Stimulated activated CD4-positive, alpha-beta T cell treated with anti-CD3 and anti-CD28 coated beads, Interleukin-2, amount 100 ng/mL, for 4 hours (primary cell): Measurements from ENCODE around the gene CDO1.

Source experiments
- DNase-seq: peaks from one replicate; pipeline ENCODE4 v3.0.0-alpha.2; 2020; ENCODE audit warnings: low read depth

Gene CDO1

DNA sequence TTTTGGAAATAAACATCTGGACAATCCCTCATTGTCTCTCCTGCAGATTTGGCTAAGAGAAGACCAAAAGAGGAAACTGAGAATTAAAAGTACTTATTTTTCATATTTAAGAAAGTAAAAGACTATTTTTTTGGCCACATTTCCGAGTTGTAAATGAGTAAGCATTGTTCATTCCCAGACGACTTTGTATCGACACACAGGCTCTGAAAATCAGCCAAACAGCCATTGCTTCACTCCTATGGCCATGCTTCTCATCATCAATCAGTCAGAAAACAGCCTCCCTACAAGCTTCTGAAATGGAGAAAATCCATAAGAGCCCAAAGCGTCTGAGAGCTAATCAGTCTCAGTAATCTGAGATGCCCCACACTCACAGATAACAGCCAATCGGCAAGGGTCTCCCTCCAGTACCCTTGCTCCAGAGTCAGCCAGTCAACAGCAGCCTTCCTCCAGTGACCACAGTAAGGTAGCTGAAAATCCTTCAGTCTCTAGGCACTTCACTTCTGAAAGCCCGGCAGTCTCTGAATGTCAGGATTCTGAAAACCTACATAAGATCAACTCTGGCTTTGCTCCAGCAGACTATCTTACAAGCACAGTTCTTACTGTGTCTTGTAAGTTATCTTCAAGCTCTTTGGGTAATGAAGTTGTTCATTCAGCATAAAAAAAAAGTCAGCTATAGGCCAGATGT lies 30.9 kb downstream of the CDO1 start:
- no peak for DNase-seq

DNA sequence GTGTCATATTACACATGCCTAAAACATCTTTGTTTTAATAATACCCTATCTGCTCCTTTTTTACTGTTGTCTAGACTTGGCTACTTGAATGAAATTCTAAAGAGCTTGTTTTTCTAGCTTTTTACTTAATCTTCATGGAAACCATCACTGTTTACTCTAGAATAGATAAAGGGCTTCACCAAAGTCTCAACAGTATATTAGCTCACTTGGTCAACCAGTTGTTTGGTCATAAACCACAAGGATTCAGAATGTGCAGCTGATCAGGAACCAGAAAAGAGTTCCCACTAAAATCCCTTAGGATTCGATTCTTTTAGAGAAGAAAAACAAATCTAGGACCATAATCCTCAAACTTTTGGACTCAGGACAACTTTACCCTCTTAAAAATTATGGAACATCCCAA lies 38.0 kb downstream of the CDO1 start:
- no peak for DNase-seq

DNA sequence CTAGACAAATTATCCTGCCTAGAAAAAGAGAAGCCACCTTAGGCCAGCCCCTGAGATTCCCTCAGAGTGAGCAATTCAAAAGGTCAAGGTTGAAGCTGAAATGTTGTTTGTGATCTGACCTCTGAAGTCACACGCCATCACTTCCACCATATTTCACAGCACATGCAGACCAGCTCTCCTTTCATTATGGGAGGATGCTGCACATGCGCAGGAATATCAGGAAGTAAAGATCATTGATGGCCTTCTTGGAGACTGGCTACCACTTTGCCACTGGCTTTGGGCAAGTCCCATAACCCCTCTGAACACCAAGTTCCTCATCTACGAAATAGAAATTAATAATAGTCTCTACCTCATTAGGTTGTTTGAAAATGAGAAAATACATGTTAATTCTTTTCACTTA lies 39.5 kb downstream of the CDO1 start:
- no peak for DNase-seq

DNA sequence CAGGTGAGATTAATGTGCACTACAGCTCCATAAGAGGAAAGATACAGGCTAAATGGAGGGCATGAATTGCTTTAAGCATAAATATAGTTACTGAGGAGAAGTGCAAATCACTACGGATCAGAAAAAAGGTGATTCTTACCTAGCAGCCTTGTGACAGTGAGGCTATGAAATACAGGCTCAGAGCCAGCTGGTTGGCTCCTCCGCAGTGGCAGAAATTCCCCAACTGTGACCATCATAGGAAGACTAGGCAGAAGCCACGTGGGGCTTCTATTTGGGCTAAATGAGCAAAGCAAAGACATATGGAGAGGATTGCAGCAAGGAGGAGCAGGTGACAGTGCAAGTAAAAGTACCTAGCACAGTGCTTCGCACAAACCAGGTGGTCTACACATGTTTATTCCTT lies 40.5 kb downstream of the CDO1 start:
- DNase-seq = no peak

DNA sequence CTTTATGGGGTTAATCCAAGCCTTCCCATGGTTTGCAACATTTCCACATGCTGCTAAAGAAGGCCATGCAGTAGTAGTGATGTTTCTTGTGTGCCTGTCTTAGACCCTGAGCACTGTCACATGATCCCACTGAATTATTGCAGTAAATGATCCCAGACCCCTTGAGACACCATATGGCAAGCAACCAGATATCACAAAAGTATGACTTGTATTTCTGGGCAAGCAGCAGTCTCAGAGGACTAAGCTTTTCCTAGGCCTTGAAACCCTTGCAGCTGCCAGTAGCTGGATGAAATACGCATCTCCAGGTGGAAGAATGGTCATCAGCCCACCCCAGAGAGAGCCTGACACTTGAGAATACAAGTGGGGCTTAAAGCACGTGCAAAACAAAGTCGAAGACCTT lies 41.8 kb downstream of the CDO1 start:
- DNase-seq = no peak

DNA sequence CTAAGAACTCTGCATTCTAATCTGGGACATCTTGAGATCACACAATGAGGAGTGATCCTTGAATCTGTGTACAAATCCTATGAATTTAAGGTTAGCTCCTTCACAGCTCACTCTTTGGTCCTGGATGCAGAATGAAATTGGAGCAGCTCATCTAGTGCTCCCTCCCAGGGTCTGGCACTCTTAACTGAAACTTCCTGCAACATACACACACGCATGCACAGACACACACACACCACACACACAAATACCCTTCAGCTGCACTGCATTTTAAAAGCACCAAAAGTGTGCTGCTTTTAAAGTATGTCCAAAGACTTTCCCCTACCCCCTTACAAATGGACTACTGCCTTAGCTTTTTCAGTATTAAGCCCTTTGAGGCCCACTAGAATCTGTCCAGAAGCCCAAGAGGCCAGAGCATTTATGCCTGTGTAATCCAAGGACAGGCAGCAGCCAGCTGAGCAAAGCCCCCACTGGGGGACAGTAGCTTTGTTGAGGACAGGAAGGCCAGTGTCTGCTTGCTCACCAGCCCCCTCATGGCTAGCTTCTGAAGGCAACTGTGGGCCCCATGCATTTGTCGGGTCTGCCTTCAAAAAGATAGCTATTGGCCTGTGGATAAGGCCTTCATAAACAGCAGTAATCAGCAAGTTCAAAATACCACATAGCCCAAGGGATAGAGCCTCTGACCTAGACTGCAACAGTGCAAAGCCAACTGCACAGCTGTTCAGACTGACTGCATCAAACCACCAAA lies 43.6 kb downstream of the CDO1 start:
- no peak for DNase-seq

DNA sequence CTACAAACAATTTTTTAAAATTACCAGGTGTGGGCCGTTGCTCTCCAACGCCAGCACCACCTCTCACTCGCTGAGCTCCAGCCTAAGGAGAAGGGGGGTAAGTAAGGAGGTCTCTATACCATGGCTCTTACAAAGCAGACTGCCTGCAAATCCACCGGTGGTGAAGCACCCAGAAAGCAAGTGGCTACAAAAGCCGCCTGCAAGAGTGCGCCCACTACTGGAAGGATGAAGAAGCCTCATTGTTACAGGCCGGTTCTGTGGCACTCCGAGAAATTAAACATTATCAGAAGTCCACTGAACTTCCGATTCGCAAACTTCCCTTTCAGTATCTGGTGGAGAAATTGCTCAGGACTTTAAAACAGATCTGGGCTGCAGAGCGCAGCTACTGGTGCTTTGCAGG lies 46.0 kb downstream of the CDO1 start:
- no peak for DNase-seq

DNA sequence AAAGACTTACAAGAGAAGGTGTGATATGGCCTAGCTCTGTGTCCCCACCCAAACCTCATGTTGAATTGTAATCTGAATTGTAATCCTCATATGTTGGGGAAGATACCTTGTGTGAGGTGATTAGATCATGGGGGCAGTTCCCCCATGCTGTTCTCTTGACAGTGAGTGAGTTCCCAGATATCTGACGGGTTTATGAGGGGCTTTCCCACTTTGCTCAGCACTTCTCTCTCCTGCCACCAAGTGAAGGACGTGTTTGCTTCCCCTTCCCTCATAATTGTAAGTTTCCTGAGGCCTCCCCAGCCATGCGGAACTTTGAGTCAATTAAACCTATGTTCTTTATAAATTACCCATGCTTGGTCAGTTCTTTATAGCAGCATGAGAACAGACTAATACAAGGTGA lies 49.0 kb downstream of the CDO1 start:
- no peak for DNase-seq

DNA sequence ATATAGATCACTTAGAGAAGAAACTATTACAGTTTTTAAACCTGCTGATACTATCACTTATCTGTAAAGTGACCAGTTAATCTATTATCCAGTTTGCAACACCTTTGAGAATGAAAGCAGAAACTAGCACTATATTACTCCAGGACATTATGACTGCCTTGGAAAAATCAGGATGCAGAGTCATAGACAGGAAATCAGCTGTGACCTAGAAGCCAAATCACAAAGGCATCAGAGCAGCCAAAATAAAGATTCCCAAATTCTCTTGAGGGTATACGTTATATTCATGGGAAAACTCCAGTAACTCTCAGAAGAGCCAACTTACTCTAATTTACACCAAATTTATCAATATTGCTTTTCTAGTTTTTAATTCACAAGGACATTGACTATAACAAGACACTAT lies 49.9 kb downstream of the CDO1 start:
- no peak for DNase-seq

DNA sequence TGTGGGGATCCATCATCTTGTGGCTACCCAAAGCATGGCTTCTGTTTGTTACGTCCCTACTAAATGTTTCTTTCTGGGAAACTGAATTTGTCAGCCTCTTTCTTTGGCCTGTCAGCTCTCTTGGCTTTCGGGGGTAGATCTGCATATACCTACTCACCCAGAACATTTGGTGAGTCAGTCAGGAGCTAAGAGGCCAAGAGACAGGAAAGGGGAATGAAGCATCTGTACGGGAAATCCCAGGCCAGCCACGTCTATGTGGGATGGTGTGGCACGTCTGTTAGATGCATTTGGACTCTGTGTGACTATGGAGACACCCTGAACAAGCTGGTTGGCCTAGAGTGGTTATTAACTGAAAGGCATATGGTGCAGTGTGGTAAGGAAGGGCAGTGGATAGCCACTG lies 58.1 kb downstream of the CDO1 start:
- DNase-seq = no peak

DNA sequence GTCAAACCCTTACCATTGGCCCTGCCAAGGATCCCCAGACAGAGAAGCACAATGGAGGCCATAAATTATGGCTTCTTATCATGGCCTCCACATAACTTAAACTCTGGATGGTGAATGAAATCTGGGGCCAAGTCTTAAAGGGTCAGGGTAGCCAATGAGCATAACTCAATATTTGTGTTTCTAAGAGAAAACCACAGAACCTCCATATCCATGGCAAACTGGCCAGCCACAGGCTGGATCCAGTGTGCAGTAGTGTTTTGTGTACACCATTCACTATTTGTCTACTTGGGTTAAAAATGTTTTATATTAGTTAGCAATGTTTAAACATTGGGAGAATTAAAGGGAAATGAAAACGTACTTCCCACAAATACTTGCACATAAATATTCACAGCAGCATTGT lies 60.8 kb downstream of the CDO1 start:
- DNase-seq = no peak
